Gastroesophageal sphincter (tissue), 4 donors: ENCODE results near the gene CMTM5. TPM values are rescaled to one million over a fixed set of nuclear protein-coding genes. Genes with fewer than 3 reads are reported as not detected.
A peak's percentile ranks its signal among the peaks of the same experiment; 100 is the strongest.

Experiments
- ATAC-seq: fragments of 150-250 bp; one replicate; pipeline ENCODE4 v1.9.1; 2016; ENCODE audit warnings: mild to moderate bottlenecking, moderate library complexity
- H3K27ac ChIP-seq, 4 donors: fragments of 200-600 bp; sonication (generic) in 3 of 4; 1 replicate in 3 of 4; 2 replicates in 1 of 4; pipeline ENCODE4 v1.5.1; 2016 to 2019
- H3K27me3 ChIP-seq: fragments of 200-600 bp; sonication (generic); one replicate; pipeline ENCODE4 v1.5.1; 2019
- H3K36me3 ChIP-seq, 2 donors: fragments of 200-600 bp; sonication (generic); one replicate each; pipeline ENCODE4 v1.5.1; 2019; ENCODE audit warnings: control low read depth in 1 of 2
- H3K4me1 ChIP-seq, 3 donors: fragments of 200-600 bp; sonication (generic); 1 replicate in 2 of 3; 2 replicates in 1 of 3; pipeline ENCODE4 v1.5.1; 2016 to 2019; ENCODE audit warnings: control low read depth in 2 of 3
- H3K4me3 ChIP-seq, 2 donors: fragments of 200-600 bp; sonication (generic); one replicate each; pipeline ENCODE4 v1.5.1; 2019; ENCODE audit warnings: mild to moderate bottlenecking in 1 of 2, moderate library complexity in 1 of 2
- H3K9me3 ChIP-seq, 3 donors: fragments of 200-600 bp; sonication (generic); one replicate each; pipeline ENCODE4 v1.5.1; 2017 to 2019; ENCODE audit warnings: control low read depth in 2 of 3
- CTCF ChIP-seq, 4 experiments: fragments of 200-600 bp in 2 of 4; fragments of 450-650 bp in 2 of 4; sonication (generic) in 1 of 4; IDR thresholded peaks; one replicate each; pipeline ENCODE4 v1.5.1; 2017 to 2019; ENCODE audit warnings: antibody characterized with exemption in 4 of 4, mild to moderate bottlenecking in 2 of 4, moderate library complexity in 2 of 4
- EP300 ChIP-seq: sonication (generic); formaldehyde crosslinking; IDR thresholded peaks from one replicate; pipeline ENCODE4 v1.6.1; 2017; ENCODE audit warnings: antibody characterized with exemption, mild to moderate bottlenecking
- POLR2A ChIP-seq, 2 donors: fragments of 450-650 bp; IDR thresholded peaks; one replicate each; pipeline ENCODE4 v1.6.1; 2017; ENCODE audit warnings: antibody characterized with exemption in 2 of 2, mild to moderate bottlenecking in 2 of 2, moderate library complexity in 1 of 2
- POLR2AphosphoS5 ChIP-seq: sonication (generic); formaldehyde crosslinking; IDR thresholded peaks from one replicate; pipeline ENCODE4 v1.6.1; 2017; ENCODE audit warnings: antibody characterized with exemption
- WGBS, 2 donors: methylation state at CpG; one replicate each; pipeline ENCODE4 v1.1.5; 2018; ENCODE audit warnings: low coverage in 1 of 2; 5-methylcytosine and 5-hydroxymethylcytosine counted together
- total RNA-seq, 4 donors: library from RNA; depleted of rRNA; stranded (reverse); fragments of >200 nt; gene quantifications; one replicate each; pipeline ENCODE4 v1.1.0, GENCODE V29; 2016

The CMTM5 gene
- total RNA-seq, 4 donors from 2014 or later: 0.81 to 2.3 (median 1.2) TPM; not detected in 1

- Histone ChIP-seq H3K4me3 (no peak overlapping the region), H3K27me3 (no peaks in the 10 kb centered on the region), H3K9me3 (no peaks in the 10 kb centered on the region), H3K36me3 (peaks cover 0 to 24% of the 10 kb centered on the region in 2 donors), H3K27ac (peak overlapping the region in 1 of 4 donors; percentile 82), H3K4me1 (peaks cover 0 to 22% (median 6%) of the 10 kb centered on the region in 3 donors)
- TF ChIP-seq POLR2AphosphoS5 (no peak), POLR2A (IDR thresholded peaks at IDR 0.05) (no peak), EP300 (no peak), CTCF (IDR thresholded peaks at IDR 0.05) (no peak)
- WGBS, 2 donors: 20 to 50% methylated on average over 2 of the region's 5 CpGs
- ATAC-seq: no peak
Observed at GRCh38 chr14:23353433-23353780, 23.4 kb upstream of the CMTM5 start.

GRCh38 chr14:23354990-23355389 is 21.9 kb upstream of the CMTM5 start:
- TF ChIP-seq POLR2A (IDR thresholded peaks at IDR 0.05) (no peak), CTCF (IDR thresholded peaks at IDR 0.05) (no peak), POLR2AphosphoS5 (no peak), EP300 (no peak)
- no peak for ATAC-seq
- Histone ChIP-seq H3K27ac (no peak overlapping the region), H3K4me1 (peaks cover 0 to 38% (median 6%) of the 10 kb centered on the region in 3 donors), H3K27me3 (no peaks in the 10 kb centered on the region), H3K9me3 (no peaks in the 10 kb centered on the region), H3K4me3 (no peak overlapping the region), H3K36me3 (peaks cover 0 to 40% of the 10 kb centered on the region in 2 donors)
- WGBS, 2 donors: 74 to 85% methylated on average over 5 to 6 of the region's 6 CpGs

- TF ChIP-seq CTCF (IDR thresholded peaks at IDR 0.05): no peak
- no peak for TF ChIP-seq EP300
- no peak for TF ChIP-seq POLR2AphosphoS5
- Histone ChIP-seq H3K36me3 (peaks cover 0 to 45% of the 10 kb centered on the region in 2 donors), H3K4me3 (no peak overlapping the region), H3K27me3 (no peaks in the 10 kb centered on the region), H3K27ac (no peak overlapping the region), H3K9me3 (no peaks in the 10 kb centered on the region), H3K4me1 (peaks cover 0 to 48% (median 6%) of the 10 kb centered on the region in 3 donors)
- ATAC-seq: no peak
- 62 to 88% methylated on average over 3 to 4 of the region's 6 CpGs for WGBS, 2 donors
Observed at GRCh38 chr14:23355871-23356435, 20.9 kb upstream of the CMTM5 start.

- Histone ChIP-seq H3K36me3 (peaks cover 0 to 45% of the 10 kb centered on the region in 2 donors), H3K27me3 (no peaks in the 10 kb centered on the region), H3K4me1 (peaks cover 0 to 50% (median 5%) of the 10 kb centered on the region in 3 donors), H3K4me3 (no peak overlapping the region), H3K27ac (no peak overlapping the region), H3K9me3 (no peaks in the 10 kb centered on the region)
- TF ChIP-seq POLR2A (IDR thresholded peaks at IDR 0.05) (no peak), CTCF (IDR thresholded peaks at IDR 0.05) (no peak), POLR2AphosphoS5 (no peak), EP300 (no peak)
- no peak for ATAC-seq
- WGBS, 2 donors: no CpG with 5 or more reads among the region's 4 CpGs
Observed at GRCh38 chr14:23356662-23357061, 20.2 kb upstream of the CMTM5 start.

- H3K4me3 ChIP-seq: no peak overlapping the region
- peaks cover 0 to 45% of the 10 kb centered on the region in 2 donors for H3K36me3 ChIP-seq
- H3K27me3 ChIP-seq: no peaks in the 10 kb centered on the region
- no peaks in the 10 kb centered on the region for H3K9me3 ChIP-seq
- no peak for ATAC-seq
- peak overlapping the region in 1 of 4 donors; percentile 14 for H3K27ac ChIP-seq
- peaks cover 0 to 50% (median under 1%) of the 10 kb centered on the region in 3 donors for H3K4me1 ChIP-seq
- WGBS, 2 donors: 63 to 100% methylated on average over 1 to 2 of the region's 8 CpGs
- TF ChIP-seq EP300 (no peak), CTCF (IDR thresholded peaks at IDR 0.05) (no peak), POLR2AphosphoS5 (no peak), POLR2A (IDR thresholded peaks at IDR 0.05) (no peak)
Observed at GRCh38 chr14:23357261-23357660, 19.6 kb upstream of the CMTM5 start.
